Measurements from ENCODE around the gene GLT6D1.

DNA sequence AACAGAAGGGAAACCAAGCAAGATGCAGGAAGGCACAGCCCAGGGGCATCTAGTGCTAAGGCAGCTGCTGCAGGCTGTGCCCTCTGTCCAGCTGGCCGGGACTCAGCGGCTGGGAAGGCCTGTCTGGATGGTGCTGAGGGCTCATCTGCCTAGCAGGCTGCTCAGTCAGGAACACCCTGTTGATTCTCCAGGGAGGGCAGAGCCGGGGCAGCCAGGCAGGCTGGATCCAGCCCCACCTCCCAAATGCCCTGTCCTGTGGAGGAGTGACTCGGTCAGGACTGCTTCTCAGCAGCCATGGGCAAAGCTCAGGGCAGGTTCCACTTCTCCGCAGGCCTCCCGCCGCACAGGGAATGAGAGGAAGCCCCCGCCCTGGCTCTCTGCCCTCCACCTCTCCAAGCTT lies 16.0 kb upstream of the GLT6D1 start:
- no peak for TF ChIP-seq CTCF (IDR thresholded peaks at IDR 0.05)
- TF ChIP-seq POLR2AphosphoS5 (IDR thresholded peaks at IDR 0.05; ENCODE audit: low read depth, low read length), result no peak
- TF ChIP-seq TCF7L2 (IDR thresholded peaks at IDR 0.05; ENCODE audit: low read depth, low read length), result no peak
- TF ChIP-seq REST (IDR thresholded peaks at IDR 0.05; ENCODE audit: insufficient read depth in 1 of 2, low read depth in 2 of 2, low read length in 1 of 2), result no peak
